ENCODE measurements around the gene CLCN7. TPM values are rescaled to one million over a fixed set of nuclear protein-coding genes. Genes with fewer than 3 reads are reported as not detected.

Gene CLCN7
- total and polyA plus RNA-seq, 8 donors, result 31.0 to 91.2 (median 36.2) TPM

- ATAC-seq (no peak), FAIRE-seq (no peak), DNase-seq (no peak)
- Histone ChIP-seq H3K36me3 (peaks cover 0 to 22% (median 7%) of the 10 kb centered on the region in 3 donors), H3K4me3 (no peak overlapping the region), H3K9me3 (no peaks in the 10 kb centered on the region), H3K27ac (no peak overlapping the region), H3K27me3 (no peaks in the 10 kb centered on the region), H3K4me1 (peaks cover 3 to 4% (median 4%) of the 10 kb centered on the region in 3 donors)
- no peak for TF ChIP-seq CTCF (IDR thresholded peaks at IDR 0.05)
- intact Hi-C loops (cut with DNase I), result no loop called here
- 85 to 92% methylated on average over 14 of the region's 14 CpGs for WGBS, 2 donors
These were observed 71.1 kb downstream of the CLCN7 start for GRCh38 chr16:1403733-1404132.

- no peak for FAIRE-seq
- no peak for ATAC-seq
- no peak for TF ChIP-seq CTCF (IDR thresholded peaks at IDR 0.05)
- Histone ChIP-seq H3K36me3 (peaks cover 0 to 26% (median 9%) of the 10 kb centered on the region in 3 donors), H3K27me3 (no peaks in the 10 kb centered on the region), H3K9me3 (no peaks in the 10 kb centered on the region), H3K4me3 (no peak overlapping the region), H3K27ac (no peak overlapping the region), H3K4me1 (no peaks in the 10 kb centered on the region)
- intact Hi-C loops (cut with DNase I), result no loop called here
- no peak for DNase-seq
- 91 to 96% methylated on average over 22 of the region's 22 CpGs for WGBS, 2 donors
These were observed 71.8 kb downstream of the CLCN7 start for GRCh38 chr16:1403036-1403435.

GRCh38 chr16:1401758-1402154 is 73.1 kb downstream of the CLCN7 start:
- DNase-seq, result no peak
- ATAC-seq, result no peak
- Histone ChIP-seq H3K36me3 (peaks cover 0 to 30% (median 9%) of the 10 kb centered on the region in 3 donors), H3K4me3 (no peak overlapping the region), H3K27ac (no peak overlapping the region), H3K27me3 (no peaks in the 10 kb centered on the region), H3K4me1 (no peaks in the 10 kb centered on the region), H3K9me3 (no peaks in the 10 kb centered on the region)
- no peak for TF ChIP-seq CTCF (IDR thresholded peaks at IDR 0.05)
- 91 to 94% methylated on average over 13 of the region's 13 CpGs for WGBS, 2 donors
- FAIRE-seq, result no peak
- intact Hi-C loops (cut with DNase I), result no loop called here

- Histone ChIP-seq H3K4me3 (no peak overlapping the region), H3K27ac (no peak overlapping the region), H3K27me3 (no peaks in the 10 kb centered on the region), H3K4me1 (no peaks in the 10 kb centered on the region), H3K9me3 (no peaks in the 10 kb centered on the region), H3K36me3 (peaks cover 0 to 30% (median 9%) of the 10 kb centered on the region in 3 donors)
- TF ChIP-seq CTCF (IDR thresholded peaks at IDR 0.05), result no peak
- 89 to 91% methylated on average over 26 to 29 of the region's 29 CpGs for WGBS, 2 donors
- intact Hi-C loops (cut with DNase I), result no loop called here
- peak in 1 of 6 donors; percentile 64 for DNase-seq
- FAIRE-seq, result no peak
- ATAC-seq, result no peak
These were observed 73.6 kb downstream of the CLCN7 start for GRCh38 chr16:1401061-1401757.
